Epithelial cell of prostate (primary cell): ENCODE results near the gene ENGASE.
"Not testable (repeated sequence)": the region's sequence is repeated elsewhere in the genome, so short reads cannot be mapped to it uniquely, and the experiment has no call there.

ENCODE experiments used
- DNase-seq: peaks from one replicate; pipeline ENCODE4 v3.0.0-alpha.2; 2011; ENCODE audit warnings: low read depth, low spot score
- H3K27ac ChIP-seq: fragments of 450-650 bp; 2 replicates; pipeline ENCODE4 v1.5.1; 2017; ENCODE audit warnings: mild to moderate bottlenecking

ENGASE gene, protein sequence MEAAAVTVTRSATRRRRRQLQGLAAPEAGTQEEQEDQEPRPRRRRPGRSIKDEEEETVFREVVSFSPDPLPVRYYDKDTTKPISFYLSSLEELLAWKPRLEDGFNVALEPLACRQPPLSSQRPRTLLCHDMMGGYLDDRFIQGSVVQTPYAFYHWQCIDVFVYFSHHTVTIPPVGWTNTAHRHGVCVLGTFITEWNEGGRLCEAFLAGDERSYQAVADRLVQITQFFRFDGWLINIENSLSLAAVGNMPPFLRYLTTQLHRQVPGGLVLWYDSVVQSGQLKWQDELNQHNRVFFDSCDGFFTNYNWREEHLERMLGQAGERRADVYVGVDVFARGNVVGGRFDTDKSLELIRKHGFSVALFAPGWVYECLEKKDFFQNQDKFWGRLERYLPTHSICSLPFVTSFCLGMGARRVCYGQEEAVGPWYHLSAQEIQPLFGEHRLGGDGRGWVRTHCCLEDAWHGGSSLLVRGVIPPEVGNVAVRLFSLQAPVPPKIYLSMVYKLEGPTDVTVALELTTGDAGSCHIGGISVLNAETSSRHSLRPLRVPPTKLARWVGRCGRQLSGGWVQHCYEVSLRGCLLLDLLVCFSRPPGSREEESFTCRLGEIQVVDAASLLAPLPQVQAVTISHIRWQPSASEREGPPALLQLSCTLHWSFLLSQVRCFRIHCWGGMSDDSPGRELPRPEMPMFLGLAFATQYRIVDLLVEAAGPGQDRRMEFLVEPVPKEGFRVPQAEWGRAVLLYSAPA

GRCh38 chr17:79074649-79075445 lies at the start of gene ENGASE:
Gene ENGASE (plus strand): TSS chr17:79074824. CDS start chr17:79074945, 121 bp downstream.
- DNase-seq, result peak; percentile 60
- no peak within 1 kb of the TSS for H3K27ac ChIP-seq

GRCh38 chr17:79024901-79025737 lies 49.5 kb upstream of the ENGASE start:
- DNase-seq, result no peak
- peak overlapping the region; percentile 65 for H3K27ac ChIP-seq

GRCh38 chr17:79026376-79027273 lies 48.0 kb upstream of the ENGASE start:
- H3K27ac ChIP-seq, result peak overlapping the region; percentile 65
- no peak for DNase-seq

- no peak for DNase-seq
These were observed 47.2 kb upstream of the ENGASE start for GRCh38 chr17:79027274-79027924.

DNA sequence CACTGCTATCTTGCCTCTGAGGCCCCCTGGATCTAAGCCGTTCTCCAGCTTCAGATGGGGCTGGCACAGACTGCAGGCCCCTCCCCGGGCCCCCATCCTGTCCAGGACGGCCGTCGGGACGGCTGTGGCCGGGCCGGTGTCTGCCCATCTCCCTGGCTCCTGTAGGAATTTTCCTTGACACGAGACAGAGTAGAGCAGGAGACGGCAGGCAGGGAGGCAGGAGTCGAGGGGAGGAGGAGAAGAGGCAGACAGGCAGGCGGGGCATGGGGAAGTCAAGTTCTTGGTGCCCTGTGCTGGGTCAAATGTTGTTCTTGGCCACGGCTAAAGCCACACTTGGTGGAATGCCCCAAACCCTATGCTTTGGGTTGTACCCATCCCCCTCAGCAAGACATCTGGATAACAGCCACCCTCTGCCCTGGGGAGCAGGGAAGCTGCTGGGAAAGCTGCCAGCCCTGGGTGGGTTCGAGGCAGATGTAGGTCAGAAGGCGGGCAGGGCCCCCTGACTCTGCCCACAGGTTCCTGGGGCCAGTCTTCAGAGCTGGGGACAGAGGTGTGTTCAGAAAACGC lies 46.6 kb upstream of the ENGASE start:
- H3K27ac ChIP-seq, result no peak overlapping the region
- DNase-seq, result no peak

More at GRCh38 chr17:79027274-79027924, 47.2 kb upstream of the ENGASE start:
- H3K27ac ChIP-seq, result peak overlapping the region; percentile 65

GRCh38 chr17:79028496-79029326 lies 45.9 kb upstream of the ENGASE start:
- H3K27ac ChIP-seq, result no peak overlapping the region
- DNase-seq, result no peak

GRCh38 chr17:79029327-79030009 lies 45.2 kb upstream of the ENGASE start:
- no peak overlapping the region for H3K27ac ChIP-seq
- no peak for DNase-seq

GRCh38 chr17:79030636-79031035 lies 44.0 kb upstream of the ENGASE start:
- not testable (repeated sequence) for DNase-seq, H3K27ac ChIP-seq

DNA sequence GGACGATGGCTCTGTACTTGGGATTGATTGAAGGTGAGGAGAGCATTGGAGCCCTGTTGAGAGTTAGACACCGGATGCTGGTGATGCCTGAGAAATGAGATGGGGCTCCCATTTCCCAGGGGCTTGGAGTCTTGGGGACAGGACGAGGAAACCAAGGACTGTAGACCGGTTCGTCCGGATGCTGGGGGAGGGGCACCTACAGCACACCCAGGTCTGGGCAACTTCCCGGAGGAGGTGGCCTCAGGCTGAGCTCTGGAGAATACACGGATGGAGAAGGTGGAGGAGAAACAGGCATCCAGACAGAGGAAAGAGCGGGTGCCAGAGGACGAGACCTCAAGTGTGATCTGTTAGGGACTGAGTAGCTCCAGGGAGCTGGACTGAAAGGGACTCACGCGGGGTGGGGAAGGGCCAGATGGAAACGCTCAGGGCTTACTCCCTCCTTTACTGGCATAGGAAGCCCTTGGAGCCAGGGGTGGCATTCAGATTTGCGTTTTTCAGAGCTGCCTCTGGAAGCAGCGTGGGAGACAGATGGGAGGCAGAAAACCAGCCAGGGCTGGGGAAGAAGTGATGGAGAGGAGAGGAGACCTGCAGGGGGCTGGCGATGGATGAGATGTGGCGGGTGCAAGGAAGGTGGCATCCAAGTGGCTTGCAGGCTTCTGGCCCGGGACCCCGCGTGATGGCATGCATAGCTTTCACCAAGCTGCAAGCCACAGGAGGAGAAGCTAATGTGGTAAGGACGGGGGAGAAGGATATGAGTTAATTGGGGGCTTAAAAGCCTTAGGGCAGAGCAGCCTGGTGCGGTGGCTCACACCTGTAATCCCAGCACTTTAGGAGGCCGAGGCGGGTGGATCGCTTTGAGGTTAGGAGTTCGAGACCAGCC lies 42.4 kb upstream of the ENGASE start:
- DNase-seq, result no peak
- H3K27ac ChIP-seq, result no peak overlapping the region

- DNase-seq, result no peak
- H3K27ac ChIP-seq, result no peak overlapping the region
These were observed 41.5 kb upstream of the ENGASE start for GRCh38 chr17:79033046-79033616.

DNA sequence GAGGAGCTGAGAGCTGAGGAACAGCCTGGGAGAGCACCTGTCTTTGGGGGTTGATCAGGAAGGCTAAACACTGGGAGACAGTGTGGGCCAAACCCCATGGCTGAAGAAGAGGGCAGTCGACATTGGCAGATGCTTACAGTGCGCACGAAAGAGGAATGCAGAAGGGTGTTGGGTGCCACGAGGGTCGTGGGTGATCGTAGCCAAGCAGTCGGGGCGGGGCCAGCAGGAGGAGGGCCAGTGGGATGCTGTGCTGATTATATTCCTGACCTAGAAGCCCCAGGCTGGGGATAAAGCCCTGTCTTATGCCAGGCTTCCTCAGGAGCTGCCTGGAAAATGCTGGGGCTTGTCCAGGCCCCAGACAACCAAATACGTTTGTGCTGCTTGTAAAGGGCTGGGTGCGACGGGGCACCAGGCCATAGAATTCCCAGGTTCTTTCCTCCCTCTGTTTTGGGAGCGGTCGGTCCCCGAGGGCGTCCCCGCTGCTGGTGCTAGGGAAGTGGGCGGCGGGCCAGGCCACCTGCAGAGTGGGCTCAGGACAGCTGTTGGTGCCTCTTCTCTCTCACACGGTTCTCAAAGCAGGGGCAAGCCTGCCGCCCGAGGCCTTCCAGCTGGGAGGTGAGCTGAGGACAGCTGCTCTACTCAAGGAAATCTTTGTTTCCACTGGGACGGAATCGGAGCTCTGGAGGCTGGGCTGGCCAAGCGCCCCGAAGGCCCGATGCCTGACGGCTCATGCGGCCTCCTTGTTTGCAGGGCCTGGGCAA lies 40.7 kb upstream of the ENGASE start:
- DNase-seq, result no peak
- peak overlapping the region; percentile 39 for H3K27ac ChIP-seq

- no peak for DNase-seq
- H3K27ac ChIP-seq, result no peak overlapping the region
These were observed 39.6 kb upstream of the ENGASE start for GRCh38 chr17:79034931-79035485.

- H3K27ac ChIP-seq, result peak overlapping the region; percentile 92
- no peak for DNase-seq
These were observed 38.9 kb upstream of the ENGASE start for GRCh38 chr17:79035686-79036085.

- no peak for DNase-seq
- H3K27ac ChIP-seq, result peak overlapping the region; percentile 92
These were observed 38.4 kb upstream of the ENGASE start for GRCh38 chr17:79036181-79036580.
